OCI-LY3 (cell line): ENCODE results near the gene NPSR1.

ENCODE experiments used
- H2AFZ ChIP-seq: fragments of 200-600, 300-600 bp; shearing (Covaris generic); 2 replicates; pipeline ENCODE4 v1.6.0; 2014; ENCODE audit warnings: antibody characterized with exemption, low read depth, low read length
- H3K27ac ChIP-seq: fragments of 200-600, 300-600 bp; sonication (generic); 2 replicates; pipeline ENCODE4 v1.5.1; 2014; ENCODE audit warnings: mild to moderate bottlenecking, low read length, moderate library complexity, mixed read lengths
- H3K27me3 ChIP-seq: fragments of 200-600, 300-600 bp; sonication (generic); 2 replicates; pipeline ENCODE4 v1.6.1; 2014; ENCODE audit warnings: low read depth, low read length, mixed read lengths
- H3K36me3 ChIP-seq: fragments of 200-600, 300-600 bp; sonication (generic); replicated peaks from 2 replicates; pipeline ENCODE3; 2014; ENCODE audit warnings: low read depth, low read length, mixed read lengths
- H3K4me1 ChIP-seq: fragments of 300-600, 200-600 bp; sonication (generic); 2 replicates; pipeline ENCODE4 v1.6.1; 2014; ENCODE audit warnings: low read length, mixed read lengths
- H3K4me2 ChIP-seq: fragments of 200-600, 300-600 bp; sonication (generic); 2 replicates; pipeline ENCODE4 v1.6.1; 2014; ENCODE audit warnings: low read length, mixed read lengths
- H3K4me3 ChIP-seq: fragments of 300-600, 200-600 bp; sonication (generic); 2 replicates; pipeline ENCODE4 v1.5.1; 2014; ENCODE audit warnings: antibody characterized with exemption, mild to moderate bottlenecking, low read length, moderate library complexity
- H3K79me2 ChIP-seq: fragments of 300-600, 200-600 bp; shearing (Covaris generic); 2 replicates; pipeline ENCODE4 v1.6.1; 2014; ENCODE audit warnings: mild to moderate bottlenecking, low read length, mixed read lengths
- H3K9ac ChIP-seq: fragments of 300-600, 200-600 bp; shearing (Covaris generic); 2 replicates; pipeline ENCODE4 v1.6.0; 2014; ENCODE audit warnings: mild to moderate bottlenecking, low read length, moderate library complexity
- H3K9me3 ChIP-seq: fragments of 200-600, 300-600 bp; shearing (Covaris generic); 2 replicates; pipeline ENCODE4 v1.6.1; 2014; ENCODE audit warnings: low read length, mixed read lengths; ENCODE audit not compliant: insufficient read depth
- H4K20me1 ChIP-seq: fragments of 200-600, 300-600 bp; sonication (generic); 2 replicates; pipeline ENCODE4 v1.6.1; 2016; ENCODE audit warnings: low read length, mixed read lengths; ENCODE audit not compliant: insufficient read depth
- CTCF ChIP-seq: fragments of 200-600, 300-600 bp; sonication (generic); IDR thresholded peaks from 2 replicates; pipeline ENCODE4 v1.5.1; 2014; ENCODE audit warnings: antibody characterized with exemption, low read length, low read depth
- EZH2phosphoT487 ChIP-seq: fragments of 200-600 bp; shearing (Covaris generic); IDR thresholded peaks from 2 replicates; pipeline ENCODE4 v1.6.1; 2018; ENCODE audit warnings: antibody characterized with exemption, mixed run types, low read depth

NPSR1 gene

GRCh38 chr7:34687529-34687928 is 29.5 kb downstream of the NPSR1 start:
- TF ChIP-seq EZH2phosphoT487 (no peak), CTCF (no peak)
- no peaks in the 10 kb centered on the region for H3K9me3 ChIP-seq
- no peaks in the 10 kb centered on the region for H3K4me1 ChIP-seq
- H3K4me3 ChIP-seq: no peak overlapping the region
- no peak overlapping the region for H3K27ac ChIP-seq
- no peaks in the 10 kb centered on the region for H3K27me3 ChIP-seq
- no peaks in the 10 kb centered on the region for H4K20me1 ChIP-seq
- no peak overlapping the region for H2AFZ ChIP-seq
- no peaks in the 10 kb centered on the region for H3K79me2 ChIP-seq
- H3K36me3 ChIP-seq: no peaks in the 10 kb centered on the region
- H3K9ac ChIP-seq: no peak overlapping the region
- H3K4me2 ChIP-seq: no peak overlapping the region

GRCh38 chr7:34696415-34696814 is 38.4 kb downstream of the NPSR1 start:
- Histone ChIP-seq H3K27ac (no peak overlapping the region), H3K9ac (no peak overlapping the region), H3K4me2 (no peak overlapping the region), H3K79me2 (no peaks in the 10 kb centered on the region), H3K4me1 (no peaks in the 10 kb centered on the region), H3K27me3 (no peaks in the 10 kb centered on the region), H4K20me1 (no peaks in the 10 kb centered on the region), H3K9me3 (peaks cover 4% of the 10 kb centered on the region; the same call in 1 of the 2 replicates), H3K36me3 (no peaks in the 10 kb centered on the region), H2AFZ (no peak overlapping the region), H3K4me3 (no peak overlapping the region)
- TF ChIP-seq EZH2phosphoT487: no peak
- no peak for TF ChIP-seq CTCF

- H2AFZ ChIP-seq: no peak overlapping the region
- no peaks in the 10 kb centered on the region for H3K4me1 ChIP-seq
- H4K20me1 ChIP-seq: no peaks in the 10 kb centered on the region
- no peak overlapping the region for H3K4me2 ChIP-seq
- H3K27ac ChIP-seq: no peak overlapping the region
- H3K9ac ChIP-seq: no peak overlapping the region
- H3K36me3 ChIP-seq: no peaks in the 10 kb centered on the region
- no peaks in the 10 kb centered on the region for H3K9me3 ChIP-seq
- no peaks in the 10 kb centered on the region for H3K27me3 ChIP-seq
- H3K79me2 ChIP-seq: no peaks in the 10 kb centered on the region
- H3K4me3 ChIP-seq: no peak overlapping the region
- TF ChIP-seq CTCF: no peak
- no peak for TF ChIP-seq EZH2phosphoT487
Measured at GRCh38 chr7:34709771-34710170, 51.8 kb downstream of the NPSR1 start.

GRCh38 chr7:34718867-34719266 is 60.8 kb downstream of the NPSR1 start:
- Histone ChIP-seq H2AFZ (no peak overlapping the region), H3K27me3 (no peaks in the 10 kb centered on the region), H3K9me3 (no peaks in the 10 kb centered on the region), H3K4me1 (no peaks in the 10 kb centered on the region), H4K20me1 (no peaks in the 10 kb centered on the region), H3K36me3 (no peaks in the 10 kb centered on the region), H3K4me3 (no peak overlapping the region), H3K27ac (no peak overlapping the region), H3K79me2 (no peaks in the 10 kb centered on the region), H3K4me2 (no peak overlapping the region), H3K9ac (no peak overlapping the region)
- TF ChIP-seq CTCF: no peak
- no peak for TF ChIP-seq EZH2phosphoT487
